Activated T-cell treated with anti-CD3 and anti-CD28 coated beads, Interleukin-2, amount 50 U/mL, for 1 hour (primary cell): ENCODE data around the gene ARF6.
"Not testable (repeated sequence)": the region's sequence is repeated elsewhere in the genome, so short reads cannot be mapped to it uniquely, and the experiment has no call there.

ENCODE experiments used
- DNase-seq: peaks from one replicate; pipeline ENCODE4 v3.0.0-alpha.2; 2020

Gene ARF6

DNA sequence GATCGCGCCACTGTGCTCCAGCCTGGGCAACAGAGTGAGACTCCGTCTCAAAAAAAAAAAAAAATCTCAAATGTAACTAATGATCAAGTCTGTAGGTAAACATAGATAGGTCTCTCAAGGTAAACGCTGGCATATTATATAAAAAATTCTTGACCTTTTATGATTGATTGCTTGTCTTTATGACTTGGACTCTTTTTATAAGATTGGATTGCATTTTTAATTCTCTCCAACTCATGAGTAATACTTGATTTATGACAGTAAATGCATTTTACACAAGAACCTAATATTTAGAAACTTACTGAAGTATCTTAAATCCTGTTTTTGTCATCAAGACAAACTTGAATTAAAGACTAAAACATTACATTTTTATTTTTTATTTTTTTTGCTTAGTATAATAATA, 16.1 kb downstream of the ARF6 start:
- DNase-seq: no peak

DNA sequence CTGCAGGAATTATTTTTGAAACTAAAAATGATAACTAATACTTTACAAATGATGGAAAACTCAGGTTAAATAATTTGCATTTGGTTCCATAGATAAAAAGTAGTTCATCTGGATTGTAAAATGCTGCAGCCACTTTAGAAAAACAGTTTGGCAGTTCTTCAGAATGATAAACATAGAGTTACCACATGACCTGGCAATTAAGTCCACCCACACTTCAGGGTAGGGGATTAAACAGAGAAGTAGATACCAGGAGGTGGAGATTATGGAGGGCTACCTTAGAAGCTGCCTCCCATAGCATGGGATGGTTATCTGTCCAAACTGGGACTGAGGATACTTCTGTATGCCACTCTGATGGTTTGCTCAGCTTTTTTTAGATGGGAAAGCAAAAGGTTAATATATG, 22.2 kb downstream of the ARF6 start:
- DNase-seq: no peak

DNA sequence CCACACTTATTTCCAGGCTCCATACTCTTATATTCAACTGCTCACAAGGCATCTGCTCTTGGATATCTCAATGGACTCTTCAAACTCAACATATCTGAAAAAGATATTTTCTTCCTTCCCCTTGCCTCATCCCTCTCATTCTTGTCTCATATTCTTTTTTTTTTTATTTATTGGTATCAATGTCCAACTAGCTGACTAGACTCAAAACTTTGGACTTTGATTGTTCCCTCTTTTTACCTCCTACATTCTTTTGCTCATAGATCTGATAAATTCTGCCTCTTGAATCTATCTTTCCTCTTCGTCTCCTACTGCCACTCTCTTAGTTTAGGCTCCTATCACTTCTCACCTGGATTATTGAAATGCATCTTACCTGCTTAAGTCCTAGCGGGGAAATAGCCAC, 25.8 kb downstream of the ARF6 start:
- no peak for DNase-seq

- DNase-seq: no peak
Measured at GRCh38 chr14:49919825-49920659, 27.2 kb downstream of the ARF6 start.

GRCh38 chr14:49920935-49921334, 28.1 kb downstream of the ARF6 start:
- DNase-seq: no peak

GRCh38 chr14:49921401-49921800, 28.5 kb downstream of the ARF6 start:
- no peak for DNase-seq

DNA sequence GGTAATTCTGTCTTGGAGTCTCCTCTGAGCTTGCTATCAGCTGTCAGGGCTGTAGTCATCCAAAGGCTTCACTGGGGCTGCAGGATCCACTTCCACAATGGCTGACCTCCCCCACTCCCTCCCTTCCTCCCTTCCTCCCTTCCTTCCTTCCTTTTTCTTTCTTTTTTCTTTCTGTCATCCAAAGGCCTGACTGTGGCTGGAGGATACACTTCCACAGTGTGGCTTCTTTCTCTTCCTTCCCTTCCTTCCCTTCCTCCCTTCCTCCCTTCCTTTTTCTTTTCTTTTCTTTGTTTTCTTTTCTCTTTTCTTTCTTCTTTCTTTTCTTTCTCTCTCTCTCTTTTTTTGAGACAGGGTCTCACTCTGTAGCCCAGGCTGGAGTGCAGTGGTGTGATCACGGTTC, 30.6 kb downstream of the ARF6 start:
- no peak for DNase-seq

DNA sequence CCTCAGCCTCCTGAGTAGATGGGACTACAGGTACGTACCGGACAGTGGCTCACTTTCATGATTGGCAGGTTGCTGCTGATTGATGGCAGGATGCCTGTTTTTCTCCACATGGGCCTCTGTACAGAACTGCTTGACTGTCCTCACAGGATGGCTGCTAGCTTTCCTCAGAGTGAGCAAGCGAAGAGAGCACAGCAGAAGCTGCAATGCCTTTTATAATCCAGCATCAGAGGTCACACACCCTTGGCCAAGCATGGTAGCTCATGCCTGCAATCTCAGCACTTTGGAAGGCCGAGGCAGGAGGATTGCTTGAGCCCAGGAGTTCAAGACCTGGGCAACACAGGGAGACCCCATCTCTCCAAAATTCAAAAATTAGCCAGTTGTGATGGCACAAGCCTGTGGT, 31.0 kb downstream of the ARF6 start:
- DNase-seq: no peak

- no peak for DNase-seq
Measured at GRCh38 chr14:49924852-49925251, 32.0 kb downstream of the ARF6 start.

- no peak for DNase-seq
Measured at GRCh38 chr14:49926803-49927202, 33.9 kb downstream of the ARF6 start.

GRCh38 chr14:49928015-49928414, 35.1 kb downstream of the ARF6 start:
- no peak for DNase-seq

- no peak for DNase-seq
Measured at GRCh38 chr14:49930720-49931119, 37.8 kb downstream of the ARF6 start.

DNA sequence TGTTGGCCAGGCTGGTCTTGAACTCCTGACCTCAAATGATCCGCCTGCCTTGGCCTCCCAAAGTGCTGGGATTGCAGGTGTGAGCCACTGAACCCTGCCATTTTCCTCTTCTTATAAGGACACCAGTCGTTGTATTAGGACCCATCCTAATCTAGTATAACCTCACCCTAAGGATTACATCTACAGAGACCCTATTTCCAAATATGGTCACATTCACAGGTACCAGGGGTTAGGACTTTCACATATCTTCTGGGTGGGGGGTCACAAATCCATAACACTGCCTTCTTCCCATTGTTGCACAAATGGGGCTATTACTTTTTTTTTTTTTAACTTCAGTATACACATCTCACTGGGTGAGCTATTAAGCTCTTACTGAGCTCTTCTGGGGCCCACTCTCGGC, 38.6 kb downstream of the ARF6 start:
- DNase-seq: no peak

GRCh38 chr14:49933128-49933527, 40.2 kb downstream of the ARF6 start:
- no peak for DNase-seq

GRCh38 chr14:49933704-49934103, 40.8 kb downstream of the ARF6 start:
- no peak for DNase-seq

DNA sequence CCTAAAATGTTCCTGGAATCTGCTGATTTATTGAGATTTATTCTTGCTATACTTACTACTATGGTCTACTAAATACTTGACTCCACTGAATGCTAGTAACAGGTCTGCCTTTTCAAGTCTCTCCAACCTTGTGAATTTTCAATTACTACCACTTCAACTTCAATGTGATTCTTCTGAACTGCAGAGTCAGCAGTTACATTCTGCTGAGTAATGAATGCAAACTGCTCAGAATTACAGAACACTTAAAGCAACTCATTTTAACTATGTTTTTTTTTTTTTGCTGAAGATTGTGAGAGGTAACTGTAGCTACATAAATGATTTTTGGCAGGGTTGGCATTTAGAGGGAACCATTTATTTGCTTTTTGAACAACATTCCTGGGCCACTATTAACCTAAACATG, 41.8 kb downstream of the ARF6 start:
- DNase-seq: no peak

DNA sequence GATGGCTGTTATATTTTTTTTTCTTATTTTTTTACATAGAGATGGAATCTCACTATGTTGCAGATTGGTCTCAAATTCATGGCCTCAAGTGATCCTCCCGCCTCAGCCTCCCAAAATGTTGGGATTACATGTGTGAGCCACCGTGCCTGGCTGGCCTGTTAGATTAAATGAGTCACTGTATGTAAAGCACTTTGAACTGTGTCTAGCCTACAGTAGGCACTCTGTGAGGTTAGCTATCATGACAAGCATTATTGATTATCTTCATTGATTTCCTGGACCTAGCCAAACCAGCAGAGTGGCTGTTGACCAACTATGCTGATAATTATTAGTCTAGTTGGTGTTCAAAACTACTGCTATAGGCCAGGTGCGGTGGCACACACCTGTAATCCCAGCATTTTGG, 42.6 kb downstream of the ARF6 start:
- no peak for DNase-seq

- DNase-seq: not testable (repeated sequence)
Measured at GRCh38 chr14:49936246-49936645, 43.4 kb downstream of the ARF6 start.

GRCh38 chr14:49936882-49937281, 44.0 kb downstream of the ARF6 start:
- DNase-seq: not testable (repeated sequence)

GRCh38 chr14:49939215-49939614, 46.3 kb downstream of the ARF6 start:
- DNase-seq: not testable (repeated sequence)

DNA sequence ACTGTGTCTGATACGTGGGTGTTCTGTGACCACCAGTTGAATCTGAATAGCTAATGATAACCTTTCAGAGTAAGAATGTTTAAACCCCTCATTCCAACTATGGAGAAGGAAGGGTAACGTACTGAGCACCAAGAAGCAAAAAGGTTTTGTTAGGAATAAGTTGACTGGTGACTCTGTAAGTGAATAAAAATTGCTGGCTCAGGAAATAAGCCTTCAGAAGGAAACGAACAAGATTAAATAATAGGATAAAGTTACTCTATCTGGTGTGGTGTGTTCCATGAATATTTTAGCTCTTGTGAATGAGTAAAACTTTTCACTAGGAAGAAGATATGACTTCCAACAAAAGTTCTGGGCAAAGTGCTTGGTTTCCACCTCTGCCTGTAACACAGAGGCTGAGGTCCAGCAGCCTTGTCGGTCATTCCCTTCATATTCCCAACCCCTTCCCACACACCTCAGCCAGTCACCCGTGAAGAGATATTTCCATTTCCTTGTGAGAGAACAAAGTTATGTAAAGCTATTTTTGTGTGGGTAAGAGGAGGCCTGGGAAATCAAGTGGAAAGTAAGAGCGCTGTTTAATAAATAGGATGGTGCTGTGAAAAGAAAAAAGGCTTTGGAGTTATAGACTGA, 47.1 kb downstream of the ARF6 start:
- no peak for DNase-seq

GRCh38 chr14:49940808-49941421, 48.0 kb downstream of the ARF6 start:
- no peak for DNase-seq

GRCh38 chr14:49942090-49942489, 49.2 kb downstream of the ARF6 start:
- no peak for DNase-seq

DNA sequence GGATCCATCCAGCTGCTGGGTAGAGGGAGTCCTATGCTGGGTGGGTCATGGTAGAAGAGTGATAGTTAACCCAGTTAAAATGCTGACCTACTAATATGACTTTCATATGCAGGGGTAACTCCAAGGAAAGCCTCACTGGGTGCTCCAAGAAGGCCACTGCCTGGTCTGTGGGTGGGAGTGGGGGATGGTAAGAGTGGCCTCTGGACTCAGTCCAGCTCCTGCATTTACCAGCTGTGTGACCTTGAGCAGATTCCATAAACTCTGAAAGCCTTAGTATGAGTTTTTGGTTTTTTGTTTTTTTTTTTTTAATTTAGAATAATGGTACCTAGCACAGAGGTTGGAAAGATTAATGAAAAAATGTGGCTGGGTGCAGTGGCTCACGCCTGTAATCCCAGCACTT, 51.6 kb downstream of the ARF6 start:
- no peak for DNase-seq
